ENCODE measurements around the gene ZFP2. TPM values are rescaled to one million over a fixed set of nuclear protein-coding genes. Genes with fewer than 3 reads are reported as not detected.
A peak's percentile ranks its signal among the peaks of the same experiment; 100 is the strongest.
"Not testable (repeated sequence)": the region's sequence is repeated elsewhere in the genome, so short reads cannot be mapped to it uniquely, and the experiment has no call there.

Gene ZFP2
- 1 to 10 TPM in 1 of 2 donors, under 1 TPM in 1; 0.89 to 1.0 TPM for total RNA-seq

DNA sequence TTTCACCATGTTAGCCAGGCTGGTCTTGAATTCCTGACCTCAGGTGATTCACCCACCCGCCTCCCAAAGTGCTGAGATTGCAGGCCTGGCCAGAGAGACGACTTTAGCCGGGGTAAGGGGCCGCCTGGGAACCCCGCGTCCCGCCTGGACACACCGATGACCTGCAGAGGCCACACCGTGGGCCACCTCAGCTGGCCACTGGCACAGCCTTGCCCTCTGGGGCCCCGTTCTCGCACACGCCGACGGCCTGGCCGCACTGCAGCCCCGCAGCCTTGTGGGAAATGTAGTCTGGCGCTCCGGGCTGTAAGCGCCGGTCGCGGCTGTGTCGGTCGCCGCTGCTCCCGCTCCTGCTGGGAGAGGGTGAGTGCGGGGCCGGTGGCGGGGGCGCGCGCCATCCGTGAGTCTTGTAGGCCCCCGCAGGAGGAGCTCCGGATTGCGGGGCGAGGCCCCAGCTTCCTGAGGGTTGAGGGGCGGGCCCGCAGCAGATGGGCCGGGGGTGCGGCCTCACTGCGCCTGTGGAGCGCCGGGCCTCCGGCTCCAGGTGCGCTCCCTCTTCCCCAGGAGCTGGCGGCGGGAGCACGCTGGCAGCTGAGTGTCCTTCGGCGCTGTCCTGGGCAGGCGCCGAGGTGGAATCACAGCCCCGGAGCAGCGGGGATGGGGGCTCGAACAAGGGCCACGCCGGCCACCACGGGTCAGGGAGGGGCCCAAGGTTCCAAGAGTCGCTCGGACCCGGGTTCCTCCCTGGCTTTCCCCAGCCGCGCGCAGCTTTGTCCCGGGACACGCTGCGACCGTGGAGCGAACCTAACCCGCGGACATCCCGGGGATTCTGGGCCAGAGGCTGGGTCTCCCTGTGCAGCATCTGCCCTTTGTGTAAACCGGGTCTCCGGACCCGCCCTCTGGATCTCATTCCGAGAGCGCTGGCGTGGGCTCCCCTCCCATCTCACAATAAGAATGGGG is at the start of gene ZFP2:
TSS of gene ZFP2 (plus strand) at position 299 of the 957 bp plus-strand sequence. CDS start 35,401 bp downstream, outside the sequence.
- intact Hi-C loops (cut with DNase I) = no loop called here
- Histone ChIP-seq H3K4me3 (peak within 1 kb of the TSS; percentile 80), H3K36me3 (no peaks in the 10 kb centered on the region), H3K27ac (peak within 1 kb of the TSS; percentile 55), H3K27me3 (no peaks in the 10 kb centered on the region), H3K9ac (ENCODE audit: low read depth in 2 of 2, low read length in 2 of 2) (peak within 1 kb of the TSS; percentile 61 to 81), H3K4me1 (no peaks in the 10 kb centered on the region), H3K9me3 (no peaks in the 10 kb centered on the region)
- TF ChIP-seq, protein P1, sequence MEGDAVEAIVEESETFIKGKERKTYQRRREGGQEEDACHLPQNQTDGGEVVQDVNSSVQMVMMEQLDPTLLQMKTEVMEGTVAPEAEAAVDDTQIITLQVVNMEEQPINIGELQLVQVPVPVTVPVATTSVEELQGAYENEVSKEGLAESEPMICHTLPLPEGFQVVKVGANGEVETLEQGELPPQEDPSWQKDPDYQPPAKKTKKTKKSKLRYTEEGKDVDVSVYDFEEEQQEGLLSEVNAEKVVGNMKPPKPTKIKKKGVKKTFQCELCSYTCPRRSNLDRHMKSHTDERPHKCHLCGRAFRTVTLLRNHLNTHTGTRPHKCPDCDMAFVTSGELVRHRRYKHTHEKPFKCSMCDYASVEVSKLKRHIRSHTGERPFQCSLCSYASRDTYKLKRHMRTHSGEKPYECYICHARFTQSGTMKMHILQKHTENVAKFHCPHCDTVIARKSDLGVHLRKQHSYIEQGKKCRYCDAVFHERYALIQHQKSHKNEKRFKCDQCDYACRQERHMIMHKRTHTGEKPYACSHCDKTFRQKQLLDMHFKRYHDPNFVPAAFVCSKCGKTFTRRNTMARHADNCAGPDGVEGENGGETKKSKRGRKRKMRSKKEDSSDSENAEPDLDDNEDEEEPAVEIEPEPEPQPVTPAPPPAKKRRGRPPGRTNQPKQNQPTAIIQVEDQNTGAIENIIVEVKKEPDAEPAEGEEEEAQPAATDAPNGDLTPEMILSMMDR (IDR thresholded peaks at IDR 0.05) = no peak
- DNase-seq = peak; percentile 67

DNA sequence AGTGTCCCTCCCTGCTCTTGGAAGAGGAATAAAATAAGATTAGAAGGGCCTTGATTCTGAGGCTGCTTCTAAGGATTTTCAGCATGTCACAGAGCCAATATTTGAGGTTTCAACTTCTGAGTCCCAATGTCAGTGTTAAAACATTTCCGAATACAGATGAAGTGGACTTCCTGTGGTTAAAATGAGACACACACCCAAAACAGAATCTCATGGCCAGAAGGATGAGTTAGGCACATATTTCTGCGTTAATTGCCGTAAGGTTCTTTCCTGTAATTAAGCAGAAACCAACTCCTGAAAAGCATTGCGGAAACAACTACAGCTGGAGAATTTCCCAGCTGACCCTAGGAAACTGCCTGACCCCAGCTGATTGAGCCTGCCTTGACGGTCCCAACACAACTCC is 46.4 kb upstream of the ZFP2 start:
- Histone ChIP-seq H3K4me1 (no peaks in the 10 kb centered on the region), H3K36me3 (no peaks in the 10 kb centered on the region), H3K27ac (no peak overlapping the region), H3K9ac (ENCODE audit: low read depth in 2 of 2, low read length in 2 of 2) (no peak overlapping the region), H3K27me3 (no peaks in the 10 kb centered on the region), H3K4me3 (no peak overlapping the region), H3K9me3 (no peaks in the 10 kb centered on the region)
- DNase-seq = no peak
- TF ChIP-seq, protein P1 (IDR thresholded peaks at IDR 0.05) = no peak
- intact Hi-C loops (cut with DNase I) = no loop called here

DNA sequence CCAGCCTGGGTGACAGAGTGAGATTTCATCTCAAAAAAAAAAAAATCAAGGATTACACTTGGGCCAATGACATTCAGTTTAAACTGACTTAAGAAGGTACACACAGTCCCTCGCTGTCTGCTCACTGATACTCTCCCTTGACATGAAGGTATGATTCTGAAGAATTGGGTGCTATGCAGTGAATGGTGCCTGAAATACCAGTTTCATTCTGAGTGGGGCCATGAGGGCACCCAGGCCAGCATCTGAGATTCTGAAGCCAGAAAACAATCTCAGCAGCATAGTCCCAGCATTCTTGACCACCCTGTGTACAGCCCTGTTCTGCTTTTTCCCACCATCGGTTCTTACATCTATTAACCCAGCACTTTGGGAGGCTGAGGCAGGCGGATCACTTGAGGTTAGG is 43.8 kb upstream of the ZFP2 start:
- TF ChIP-seq, protein P1 (IDR thresholded peaks at IDR 0.05) = no peak
- Histone ChIP-seq H3K4me1 (no peaks in the 10 kb centered on the region), H3K9me3 (no peaks in the 10 kb centered on the region), H3K9ac (ENCODE audit: low read depth in 2 of 2, low read length in 2 of 2) (no peak overlapping the region), H3K27ac (no peak overlapping the region), H3K4me3 (no peak overlapping the region), H3K27me3 (no peaks in the 10 kb centered on the region), H3K36me3 (no peaks in the 10 kb centered on the region)
- no peak for DNase-seq
- intact Hi-C loops (cut with DNase I) = no loop called here

DNA sequence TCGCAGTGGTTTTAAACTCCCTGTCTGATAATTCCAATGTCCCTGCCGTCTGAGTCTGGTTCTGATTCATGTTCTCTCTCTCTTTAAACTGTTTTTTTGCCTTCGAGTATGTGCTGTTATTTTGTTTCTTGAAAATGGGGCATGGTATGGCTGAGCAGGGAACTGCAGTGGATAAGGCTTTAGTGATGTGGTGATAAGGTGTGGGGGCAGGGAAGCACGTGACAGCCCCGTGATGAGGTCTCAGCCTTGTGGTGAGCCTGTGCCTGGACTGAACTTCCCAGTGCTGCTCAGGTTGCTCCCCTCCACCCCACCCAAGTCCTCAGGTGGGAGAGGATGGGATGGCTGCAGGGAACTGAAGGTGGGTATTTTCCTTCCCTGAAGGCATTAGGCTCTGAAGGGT is 41.4 kb upstream of the ZFP2 start:
- H3K4me1 ChIP-seq = no peaks in the 10 kb centered on the region
- intact Hi-C loops (cut with DNase I) = no loop called here
- no peaks in the 10 kb centered on the region for H3K27me3 ChIP-seq
- no peak overlapping the region for H3K4me3 ChIP-seq
- no peak for DNase-seq
- no peak overlapping the region for H3K9ac ChIP-seq (ENCODE audit: low read depth in 2 of 2, low read length in 2 of 2)
- TF ChIP-seq, protein P1 (IDR thresholded peaks at IDR 0.05) = no peak
- no peaks in the 10 kb centered on the region for H3K9me3 ChIP-seq
- H3K36me3 ChIP-seq = no peaks in the 10 kb centered on the region
- no peak overlapping the region for H3K27ac ChIP-seq

DNA sequence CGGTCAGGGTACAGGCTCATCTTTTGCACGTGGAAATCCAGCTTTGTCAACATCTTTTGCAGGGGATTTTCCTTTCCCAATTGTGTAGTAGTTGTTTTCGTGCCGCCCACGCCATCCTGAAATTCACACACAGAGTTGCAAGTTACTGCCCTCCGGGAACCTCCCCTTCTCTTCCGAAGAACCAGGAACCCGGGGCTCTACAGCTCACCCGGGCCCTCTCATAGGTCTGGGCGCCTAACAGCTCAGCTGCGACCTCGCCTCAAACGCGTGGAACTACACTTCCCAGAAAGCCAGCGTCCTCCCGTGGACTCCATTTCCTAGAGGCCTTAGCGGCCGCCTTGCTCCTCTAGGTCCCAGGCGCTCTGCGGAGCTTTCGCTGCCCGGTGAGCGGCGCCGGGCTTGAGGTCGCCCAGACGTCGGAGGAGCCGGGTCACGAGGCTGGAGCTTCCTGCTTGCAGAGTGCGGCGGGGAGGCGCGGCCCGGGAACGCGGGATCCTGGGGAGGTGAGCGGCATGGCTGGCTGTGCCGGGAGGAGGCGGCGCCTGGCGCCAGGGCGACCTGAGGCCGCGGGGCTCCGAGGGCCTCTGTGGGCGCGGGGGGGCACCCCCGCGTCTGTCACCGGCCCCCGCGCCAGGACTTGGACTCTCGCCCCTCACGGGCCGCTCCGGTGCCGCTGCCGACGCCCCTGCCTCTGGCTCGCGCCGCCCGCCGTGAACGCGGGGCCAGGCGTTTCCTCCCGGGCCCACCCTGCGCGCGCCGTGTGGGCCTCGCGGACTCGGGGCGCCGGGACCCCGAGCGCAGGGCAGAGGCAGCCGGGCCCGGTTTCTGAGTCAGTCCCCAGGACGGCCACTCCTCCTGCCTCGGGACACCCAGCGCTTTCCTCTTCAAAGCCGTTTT is 35.8 kb upstream of the ZFP2 start, which contains the start of gene ZNF354B:
TSS of gene ZNF354B (plus strand) at position 329 of the 897 bp plus-strand sequence. CDS start 1,095 bp downstream, outside the sequence.
- intact Hi-C loops (cut with DNase I) = loop anchor here (5.0 kb wide), 1 partner anchor 133 kb away; no protein-coding TSS in a partner anchor
- Histone ChIP-seq H3K27ac (peak within 1 kb of the TSS; percentile 79), H3K4me3 (peak within 1 kb of the TSS; percentile 88), H3K27me3 (no peaks in the 10 kb centered on the region), H3K4me1 (no peaks in the 10 kb centered on the region), H3K9me3 (no peaks in the 10 kb centered on the region), H3K9ac (ENCODE audit: low read depth in 2 of 2, low read length in 2 of 2) (peak within 1 kb of the TSS; percentile 26 to 84), H3K36me3 (no peaks in the 10 kb centered on the region)
- DNase-seq = peak; percentile 89
- TF ChIP-seq, protein P1 (IDR thresholded peaks at IDR 0.05) = no peak

DNA sequence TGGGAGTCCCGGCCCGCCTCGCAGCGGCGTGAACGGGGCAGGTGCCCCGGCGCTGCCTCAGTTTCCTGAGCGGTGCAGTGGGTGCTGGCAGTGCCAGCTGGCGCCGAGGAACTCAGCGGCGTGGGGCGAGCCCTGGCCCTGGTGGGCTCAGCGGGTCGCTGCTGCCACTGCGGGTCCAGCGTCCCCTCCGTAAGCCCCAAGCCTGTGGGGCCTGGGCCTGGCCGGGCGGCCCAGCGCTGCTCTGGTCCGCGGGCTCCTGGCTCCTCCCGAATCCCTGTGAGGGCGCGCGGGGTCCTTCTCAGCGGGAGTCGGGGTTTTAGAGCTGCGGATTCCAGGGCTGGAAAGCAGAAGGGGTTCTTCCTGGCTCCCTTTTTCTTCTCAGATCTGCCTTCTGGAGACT is 35.1 kb upstream of the ZFP2 start:
- DNase-seq, H3K4me1 ChIP-seq, H3K9me3 ChIP-seq, H3K27me3 ChIP-seq, H3K36me3 ChIP-seq, H3K27ac ChIP-seq: not testable (repeated sequence)
- Histone ChIP-seq H3K4me3 (peak overlapping the region; percentile 88), H3K9ac (ENCODE audit: low read depth in 2 of 2, low read length in 2 of 2) (peak overlapping the region in 1 of 2 donors; percentile 84)
- intact Hi-C loops (cut with DNase I) = loop anchor here (5.0 kb wide), 1 partner anchor 133 kb away; no protein-coding TSS in a partner anchor

All from colonic mucosa (tissue), 4 donors.